ENCODE results near the gene DNAJB5. TPM values are rescaled to one million over a fixed set of nuclear protein-coding genes. Genes with fewer than 3 reads are reported as not detected.
A peak's percentile ranks its signal among the peaks of the same experiment; 100 is the strongest.

DNAJB5 gene
- total RNA-seq, 1 donor from 2014 or later: 28.7 TPM

GRCh38 chr9:34990908-34991606, 1.5 kb downstream of the DNAJB5 start:
- Mint-ChIP-seq H3K4me3 (peak overlapping the region; percentile 88), H3K36me3 (ENCODE audit: low read depth) (no peaks in the 10 kb centered on the region), H3K4me1 (peaks cover 56% of the 10 kb centered on the region), H3K27me3 (ENCODE audit: low read depth) (no peaks in the 10 kb centered on the region), H3K9me3 (no peaks in the 10 kb centered on the region), H3K27ac (ENCODE audit: unreplicated experiment) (peak overlapping the region; percentile 92)
- DNase-seq (ENCODE audit: low read depth, low spot score): no peak
- TF ChIP-seq CTCF (conservative IDR thresholded peaks at IDR 0.05): no peak

DNA sequence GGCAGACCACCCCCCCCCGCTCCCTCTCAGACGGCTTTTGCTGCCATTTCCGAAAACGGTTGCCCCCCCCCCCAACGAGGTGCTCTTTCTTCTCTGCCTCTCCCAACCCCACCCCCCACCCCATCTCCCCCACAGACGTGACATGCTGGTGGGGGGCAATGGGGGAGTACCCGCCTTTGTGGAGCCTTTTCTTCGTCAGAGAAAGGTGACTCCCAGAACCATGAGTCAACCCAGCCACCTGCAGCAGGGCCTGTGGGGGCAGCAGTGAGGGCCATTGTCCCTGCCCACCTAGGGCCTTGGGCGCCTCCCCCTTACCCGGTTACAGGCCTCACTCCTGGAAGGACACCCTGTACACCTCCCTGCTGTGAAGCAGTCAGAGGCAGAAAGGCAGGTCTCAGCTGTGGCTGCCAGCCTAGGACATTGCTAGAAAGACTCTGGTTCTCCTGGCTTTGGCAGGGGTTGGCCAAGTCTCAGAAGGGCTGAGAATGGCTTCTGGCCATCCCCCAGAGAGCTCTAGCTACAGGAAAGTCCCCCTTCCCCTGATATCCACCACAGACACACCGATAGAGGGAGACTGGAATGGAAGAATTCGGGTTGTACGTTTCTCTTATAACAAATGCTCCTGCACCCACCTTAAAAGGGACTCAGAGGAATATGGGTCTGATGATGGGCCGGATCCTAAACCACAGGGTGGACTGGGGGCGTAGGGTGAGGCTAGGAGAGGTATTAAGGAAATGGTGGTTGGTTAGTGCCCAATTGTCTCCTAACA, 2.2 kb downstream of the DNAJB5 start:
- no peaks in the 10 kb centered on the region for H3K9me3 Mint-ChIP-seq
- DNase-seq (ENCODE audit: low read depth, low spot score): no peak
- peaks cover 49% of the 10 kb centered on the region for H3K4me1 Mint-ChIP-seq
- no peaks in the 10 kb centered on the region for H3K27me3 Mint-ChIP-seq (ENCODE audit: low read depth)
- H3K36me3 Mint-ChIP-seq (ENCODE audit: low read depth): peaks cover under 1% of the 10 kb centered on the region
- no peak for TF ChIP-seq CTCF (conservative IDR thresholded peaks at IDR 0.05)
- no peak overlapping the region for H3K27ac Mint-ChIP-seq (ENCODE audit: unreplicated experiment)
- H3K4me3 Mint-ChIP-seq: peak overlapping the region; percentile 67

DNA sequence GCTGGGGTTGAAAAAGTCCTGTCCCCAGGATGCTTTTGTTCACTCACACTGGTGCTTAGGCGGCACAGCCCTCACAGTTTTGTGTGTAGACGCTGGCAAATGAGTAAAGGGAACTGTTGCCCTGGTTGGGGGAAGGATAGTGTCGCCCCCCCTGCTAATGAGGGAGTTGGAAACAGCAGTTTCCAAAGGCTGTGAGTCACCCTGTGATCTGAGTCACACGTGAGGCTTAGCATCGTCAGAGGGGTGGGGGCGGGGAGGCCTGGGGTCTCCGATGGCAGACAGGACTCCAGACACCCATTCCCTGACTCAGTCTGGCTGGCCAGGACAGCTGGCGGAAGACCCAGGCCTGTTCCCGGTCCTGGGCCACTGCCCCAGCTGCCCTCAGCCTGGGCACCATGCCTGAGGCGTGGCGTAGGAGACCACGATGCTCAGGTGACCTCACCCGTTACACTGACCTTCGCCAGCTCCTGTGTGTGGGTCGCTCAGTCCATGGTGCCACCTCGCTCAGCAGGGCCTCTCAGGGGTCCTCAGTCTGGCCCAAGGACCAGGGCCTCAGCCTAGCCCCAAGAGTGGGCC, 2.9 kb downstream of the DNAJB5 start:
- H3K27me3 Mint-ChIP-seq (ENCODE audit: low read depth): no peaks in the 10 kb centered on the region

DNA sequence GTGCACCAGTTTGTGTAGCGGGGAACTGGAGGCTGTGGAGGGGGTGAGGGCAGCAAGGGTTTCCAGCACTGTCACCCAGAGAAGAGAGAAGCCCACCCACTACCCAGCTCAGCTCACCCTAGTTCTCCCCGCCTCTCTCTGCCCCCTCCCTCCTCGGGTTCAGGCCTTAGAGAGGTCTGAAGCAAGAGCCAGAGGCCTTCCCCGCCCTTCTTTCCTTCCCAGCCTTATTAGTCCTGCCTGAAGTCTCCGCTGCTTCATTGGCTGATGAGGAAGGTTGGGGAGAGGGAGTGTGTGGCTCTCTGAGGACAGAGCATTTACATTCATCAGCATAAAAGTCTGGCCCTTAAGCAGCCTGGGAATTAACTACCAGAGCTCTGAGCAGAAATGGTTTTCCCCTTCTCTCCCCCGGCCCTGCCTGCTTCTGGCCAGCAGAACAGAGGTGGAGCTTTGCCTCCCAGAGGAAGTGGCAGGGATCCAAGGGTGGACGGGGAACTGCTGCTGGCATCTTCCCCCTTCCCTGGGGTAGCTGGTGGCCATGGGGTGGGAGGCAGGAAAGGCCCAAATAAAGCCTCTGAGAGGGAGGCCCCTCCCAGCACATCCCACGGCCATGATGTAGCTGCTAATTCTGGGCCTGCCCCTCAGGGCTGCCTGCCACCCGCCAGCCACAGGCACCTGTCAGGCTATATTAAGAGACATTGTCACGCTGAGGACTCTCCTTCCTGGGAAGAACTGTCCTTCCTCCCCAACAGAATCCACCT, 4.1 kb downstream of the DNAJB5 start:
- Mint-ChIP-seq H3K36me3 (ENCODE audit: low read depth) (peaks cover 4% of the 10 kb centered on the region), H3K4me3 (peak overlapping the region; percentile 17), H3K27me3 (ENCODE audit: low read depth) (no peaks in the 10 kb centered on the region), H3K9me3 (no peaks in the 10 kb centered on the region), H3K4me1 (peaks cover 42% of the 10 kb centered on the region), H3K27ac (ENCODE audit: unreplicated experiment) (no peak overlapping the region)
- TF ChIP-seq CTCF (conservative IDR thresholded peaks at IDR 0.05): no peak
- no peak for DNase-seq (ENCODE audit: low read depth, low spot score)

More for the DNA sequence above, 2.9 kb downstream of the DNAJB5 start:
- no peak for TF ChIP-seq CTCF (conservative IDR thresholded peaks at IDR 0.05)
- peaks cover 4% of the 10 kb centered on the region for H3K36me3 Mint-ChIP-seq (ENCODE audit: low read depth)
- no peak for DNase-seq (ENCODE audit: low read depth, low spot score)
- H3K4me1 Mint-ChIP-seq: peaks cover 46% of the 10 kb centered on the region
- no peaks in the 10 kb centered on the region for H3K9me3 Mint-ChIP-seq
- H3K27ac Mint-ChIP-seq (ENCODE audit: unreplicated experiment): no peak overlapping the region
- H3K4me3 Mint-ChIP-seq: peak overlapping the region; percentile 67

- H3K4me1 Mint-ChIP-seq: peaks cover 35% of the 10 kb centered on the region
Observed at GRCh38 chr9:34994260-34994899, 4.8 kb downstream of the DNAJB5 start.

More at GRCh38 chr9:34994260-34994899, 4.8 kb downstream of the DNAJB5 start:
- no peak overlapping the region for H3K27ac Mint-ChIP-seq (ENCODE audit: unreplicated experiment)
- TF ChIP-seq CTCF (conservative IDR thresholded peaks at IDR 0.05): peak; percentile 70
- peak overlapping the region; percentile 45 for H3K4me3 Mint-ChIP-seq
- H3K36me3 Mint-ChIP-seq (ENCODE audit: low read depth): peaks cover 4% of the 10 kb centered on the region
- no peaks in the 10 kb centered on the region for H3K27me3 Mint-ChIP-seq (ENCODE audit: low read depth)
- no peaks in the 10 kb centered on the region for H3K9me3 Mint-ChIP-seq
- peak; percentile 47 for DNase-seq (ENCODE audit: low read depth, low spot score)

All from neural crest cell (in vitro differentiated cells).